ENCODE results near the gene CCR6. TPM values are rescaled to one million over a fixed set of nuclear protein-coding genes. Genes with fewer than 3 reads are reported as not detected.
A peak's percentile ranks its signal among the peaks of the same experiment; 100 is the strongest.

The CCR6 gene
- total RNA-seq, 2 donors from 2014 or later: not detected

GRCh38 chr6:167137081-167137480, 14.2 kb downstream of the CCR6 start:
- ATAC-seq (no peak), DNase-seq (no peak)
- intact Hi-C loops (cut with DNase I): no loop called here

GRCh38 chr6:167137881-167138280, 15.0 kb downstream of the CCR6 start:
- no peak for ATAC-seq
- intact Hi-C loops (cut with DNase I): no loop called here
- DNase-seq: no peak

- ATAC-seq: no peak
- intact Hi-C loops (cut with DNase I): loop anchor here (5.0 to 10.0 kb wide), 3 partner anchors 145 to 367 kb away; partner anchors contain the start of gene CEP43 (in 1 of the 2)
- no peak for DNase-seq
Measured at GRCh38 chr6:167139761-167140160, 16.9 kb downstream of the CCR6 start.

- DNase-seq (no peak), ATAC-seq (no peak)
- intact Hi-C loops (cut with DNase I): loop anchor here (5.0 to 10.0 kb wide), 3 partner anchors 146 to 369 kb away; partner anchors contain the start of gene CEP43 (in 1 of the 2)
Measured at GRCh38 chr6:167140589-167141474, 17.9 kb downstream of the CCR6 start.

- ATAC-seq (peak; percentile 83 to 88), DNase-seq (peak; percentile 42)
- intact Hi-C loops (cut with DNase I): loop anchor here (5.0 to 10.0 kb wide), 3 partner anchors 147 to 370 kb away; partner anchors contain the start of gene CEP43 (in 1 of the 2)
Measured at GRCh38 chr6:167141667-167142432, 19.0 kb downstream of the CCR6 start.

- intact Hi-C loops (cut with DNase I): loop anchor here (5.0 to 10.0 kb wide), 3 partner anchors 148 to 370 kb away; partner anchors contain the start of gene CEP43 (in 1 of the 2)
Measured at GRCh38 chr6:167142433-167142761, 19.5 kb downstream of the CCR6 start.

GRCh38 chr6:167143041-167143440, 20.1 kb downstream of the CCR6 start:
- ATAC-seq (no peak), DNase-seq (no peak)
- intact Hi-C loops (cut with DNase I): loop anchor here (5.0 to 10.0 kb wide), 3 partner anchors 148 to 371 kb away; partner anchors contain the start of gene CEP43 (in 1 of the 2)

More at GRCh38 chr6:167142433-167142761, 19.5 kb downstream of the CCR6 start:
- no peak for ATAC-seq
- no peak for DNase-seq

GRCh38 chr6:167145461-167145860, 22.6 kb downstream of the CCR6 start:
- ATAC-seq: no peak
- intact Hi-C loops (cut with DNase I): loop anchor here in 1 of 2 donors (10.0 kb wide), 1 partner anchor 151 kb away; the partner anchor contains the start of gene CEP43
- DNase-seq: no peak

GRCh38 chr6:167146135-167146534, 23.2 kb downstream of the CCR6 start:
- ATAC-seq (no peak), DNase-seq (no peak)
- intact Hi-C loops (cut with DNase I): loop anchor here in 1 of 2 donors (10.0 kb wide), 1 partner anchor 151 kb away; the partner anchor contains the start of gene CEP43

GRCh38 chr6:167146977-167147376, 24.1 kb downstream of the CCR6 start:
- no peak for DNase-seq
- intact Hi-C loops (cut with DNase I): loop anchor here in 1 of 2 donors (10.0 kb wide), 1 partner anchor 152 kb away; the partner anchor contains the start of gene CEP43
- ATAC-seq: no peak

GRCh38 chr6:167148021-167148420, 25.1 kb downstream of the CCR6 start:
- intact Hi-C loops (cut with DNase I): loop anchor here in 1 of 2 donors (10.0 kb wide), 1 partner anchor 153 kb away; the partner anchor contains the start of gene CEP43
- no peak for DNase-seq

GRCh38 chr6:167148997-167149396, 26.1 kb downstream of the CCR6 start:
- DNase-seq: no peak
- intact Hi-C loops (cut with DNase I): loop anchor here in 1 of 2 donors (10.0 kb wide), 1 partner anchor 154 kb away; the partner anchor contains the start of gene CEP43
- ATAC-seq: no peak

More at GRCh38 chr6:167148021-167148420, 25.1 kb downstream of the CCR6 start:
- ATAC-seq: no peak

GRCh38 chr6:167150941-167151549, 28.1 kb downstream of the CCR6 start:
- ATAC-seq (no peak), DNase-seq (no peak)
- intact Hi-C loops (cut with DNase I): no loop called here

- intact Hi-C loops (cut with DNase I): no loop called here
- DNase-seq: no peak
- ATAC-seq: no peak
Measured at GRCh38 chr6:167151648-167152047, 28.8 kb downstream of the CCR6 start.

GRCh38 chr6:167152862-167153261, 30.0 kb downstream of the CCR6 start:
- DNase-seq: no peak
- no peak for ATAC-seq
- intact Hi-C loops (cut with DNase I): no loop called here

- DNase-seq (no peak), ATAC-seq (peak in 1 of 2 donors; percentile 66)
- intact Hi-C loops (cut with DNase I): no loop called here
Measured at GRCh38 chr6:167153521-167153959, 30.6 kb downstream of the CCR6 start.

- no peak for DNase-seq
- intact Hi-C loops (cut with DNase I): no loop called here
- no peak for ATAC-seq
Measured at GRCh38 chr6:167154291-167154690, 31.4 kb downstream of the CCR6 start.

GRCh38 chr6:167154895-167155294, 32.0 kb downstream of the CCR6 start:
- intact Hi-C loops (cut with DNase I): no loop called here
- DNase-seq (no peak), ATAC-seq (no peak)

GRCh38 chr6:167157414-167157813, 34.5 kb downstream of the CCR6 start:
- intact Hi-C loops (cut with DNase I): no loop called here
- no peak for DNase-seq
- no peak for ATAC-seq

All from left cardiac atrium (tissue), 4 donors.